D721Med (cell line): Measurements from ENCODE around the gene FBXO34.

Experiments used
- DNase-seq: peaks from one replicate; pipeline ENCODE4 v3.0.0; 2011; ENCODE audit warnings: low spot score; ENCODE audit not compliant: insufficient read length
- FAIRE-seq: peaks from 2 replicates; lab custom pipeline; 2011; peaks lifted over from hg19 to GRCh38; lab: Jason Lieb, UNC
- CTCF ChIP-seq: IDR thresholded peaks from 2 replicates; pipeline ENCODE4 v1.5.1; 2012; ENCODE audit warnings: mild to moderate bottlenecking, control low read depth; ENCODE audit not compliant: insufficient read depth; ENCODE audit errors: missing control alignments

The FBXO34 gene

GRCh38 chr14:55294603-55295002 lies 23.4 kb downstream of the FBXO34 start:
- no peak for FAIRE-seq
- no peak for DNase-seq
- TF ChIP-seq CTCF, result no peak

- TF ChIP-seq CTCF, result no peak
- FAIRE-seq (no peak), DNase-seq (no peak)
These were observed 26.6 kb downstream of the FBXO34 start for GRCh38 chr14:55297611-55298499.

- FAIRE-seq (no peak), DNase-seq (no peak)
- no peak for TF ChIP-seq CTCF
These were observed 27.2 kb downstream of the FBXO34 start for GRCh38 chr14:55298500-55298822.

GRCh38 chr14:55301437-55302121 lies 30.4 kb downstream of the FBXO34 start:
- no peak for FAIRE-seq
- no peak for TF ChIP-seq CTCF
- DNase-seq, result no peak

- FAIRE-seq (no peak), DNase-seq (no peak)
- no peak for TF ChIP-seq CTCF
These were observed 31.3 kb downstream of the FBXO34 start for GRCh38 chr14:55302367-55303124.

GRCh38 chr14:55303125-55303499 lies 31.9 kb downstream of the FBXO34 start:
- TF ChIP-seq CTCF, result no peak
- DNase-seq (no peak), FAIRE-seq (no peak)
